Measurements from ENCODE around the gene PRC1. TPM values are rescaled to one million over a fixed set of nuclear protein-coding genes. Genes with fewer than 3 reads are reported as not detected.
A peak's percentile ranks its signal among the peaks of the same experiment; 100 is the strongest.

Gene PRC1
- total and polyA plus RNA-seq, 7 donors, result 1.8 to 44.2 (median 9.6) TPM

GRCh38 chr15:90942354-90943120 lies 51.8 kb downstream of the PRC1 start:
- DNase-seq, result peak; percentile 40
- TF ChIP-seq EP300 (IDR thresholded peaks at IDR 0.05) (no peak), POLR2A (IDR thresholded peaks at IDR 0.05) (no peak), CTCF (IDR thresholded peaks at IDR 0.05) (no peak), POLR2AphosphoS5 (IDR thresholded peaks at IDR 0.05) (no peak)
- H3K4me3 ChIP-seq, result no peak overlapping the region
- 86 to 93% methylated on average over 12 of the region's 12 CpGs for WGBS, 2 donors
- peaks cover 42 to 99% (median 81%) of the 10 kb centered on the region in 4 donors for H3K36me3 ChIP-seq
- intact Hi-C loops (cut with DNase I), result no loop called here
- H3K4me1 ChIP-seq, result no peaks in the 10 kb centered on the region
- H3K9me3 ChIP-seq, result no peaks in the 10 kb centered on the region
- H3K27me3 ChIP-seq, result no peaks in the 10 kb centered on the region
- H3K27ac ChIP-seq, result no peak overlapping the region

GRCh38 chr15:90941038-90941437 lies 53.3 kb downstream of the PRC1 start:
- DNase-seq, result no peak
- TF ChIP-seq EP300 (IDR thresholded peaks at IDR 0.05), result no peak
- intact Hi-C loops (cut with DNase I), result no loop called here
- Histone ChIP-seq H3K4me3 (no peak overlapping the region), H3K9me3 (no peaks in the 10 kb centered on the region), H3K27ac (no peak overlapping the region), H3K27me3 (no peaks in the 10 kb centered on the region), H3K36me3 (peaks cover 33 to 90% (median 68%) of the 10 kb centered on the region in 4 donors), H3K4me1 (peaks cover 0 to 12% (median 10%) of the 10 kb centered on the region in 4 donors)
- 98 to 99% methylated on average over 4 of the region's 4 CpGs for WGBS, 2 donors

GRCh38 chr15:90939756-90940155 lies 54.6 kb downstream of the PRC1 start:
- TF ChIP-seq POLR2A (IDR thresholded peaks at IDR 0.05) (no peak), CTCF (IDR thresholded peaks at IDR 0.05) (no peak), POLR2AphosphoS5 (IDR thresholded peaks at IDR 0.05) (no peak), EP300 (IDR thresholded peaks at IDR 0.05) (no peak)
- H3K9me3 ChIP-seq, result no peaks in the 10 kb centered on the region
- intact Hi-C loops (cut with DNase I), result no loop called here
- no peak overlapping the region for H3K4me3 ChIP-seq
- peaks cover 27 to 78% (median 62%) of the 10 kb centered on the region in 4 donors for H3K36me3 ChIP-seq
- H3K4me1 ChIP-seq, result peaks cover 0 to 21% (median 16%) of the 10 kb centered on the region in 4 donors
- WGBS, 2 donors, result 76 to 94% methylated on average over 7 of the region's 7 CpGs
- H3K27me3 ChIP-seq, result no peaks in the 10 kb centered on the region
- no peak for DNase-seq
- no peak overlapping the region for H3K27ac ChIP-seq

- WGBS, 2 donors, result 94 to 97% methylated on average over 5 of the region's 5 CpGs
- peaks cover 18 to 63% (median 49%) of the 10 kb centered on the region in 4 donors for H3K36me3 ChIP-seq
- H3K27me3 ChIP-seq, result no peaks in the 10 kb centered on the region
- no peak for TF ChIP-seq POLR2A (IDR thresholded peaks at IDR 0.05)
- TF ChIP-seq EP300 (IDR thresholded peaks at IDR 0.05), result no peak
- no peak for TF ChIP-seq CTCF (IDR thresholded peaks at IDR 0.05)
- no peak for TF ChIP-seq POLR2AphosphoS5 (IDR thresholded peaks at IDR 0.05)
- no peak for DNase-seq
- intact Hi-C loops (cut with DNase I), result no loop called here
- H3K4me3 ChIP-seq, result no peak overlapping the region
- H3K27ac ChIP-seq, result no peak overlapping the region
- peaks cover 0 to 30% (median 26%) of the 10 kb centered on the region in 4 donors for H3K4me1 ChIP-seq
- no peaks in the 10 kb centered on the region for H3K9me3 ChIP-seq
These were observed 56.1 kb downstream of the PRC1 start for GRCh38 chr15:90938261-90938660.

GRCh38 chr15:90936823-90937222 lies 57.5 kb downstream of the PRC1 start:
- Histone ChIP-seq H3K36me3 (peaks cover 12 to 49% (median 36%) of the 10 kb centered on the region in 4 donors), H3K9me3 (no peaks in the 10 kb centered on the region), H3K4me3 (no peak overlapping the region), H3K27ac (no peak overlapping the region), H3K27me3 (no peaks in the 10 kb centered on the region), H3K4me1 (peaks cover 0 to 40% (median 32%) of the 10 kb centered on the region in 4 donors)
- no peak for TF ChIP-seq EP300 (IDR thresholded peaks at IDR 0.05)
- no peak for TF ChIP-seq POLR2A (IDR thresholded peaks at IDR 0.05)
- TF ChIP-seq CTCF (IDR thresholded peaks at IDR 0.05), result no peak
- TF ChIP-seq POLR2AphosphoS5 (IDR thresholded peaks at IDR 0.05), result no peak
- 82 to 88% methylated on average over 1 of the region's 1 CpG for WGBS, 2 donors
- intact Hi-C loops (cut with DNase I), result no loop called here
- DNase-seq, result no peak

Measured in sigmoid colon (tissue), 7 donors.